PC-9 (cell line): ENCODE data around the gene ERBB4.

ENCODE experiments used
- EZH2 ChIP-seq: fragments of 200-600 bp; sonication (generic); IDR thresholded peaks from 2 replicates; pipeline ENCODE4 v1.8.0; 2017; ENCODE audit warnings: antibody characterized with exemption, low read depth
- TF ChIP-seq, protein P1 (sequence below): fragments of 200-600 bp; sonication (generic); conservative IDR thresholded peaks from 2 replicates; pipeline ENCODE4 v1.6.1; 2017; ENCODE audit warnings: mixed run types, antibody characterized with exemption, mild to moderate bottlenecking, moderate library complexity

DNA sequence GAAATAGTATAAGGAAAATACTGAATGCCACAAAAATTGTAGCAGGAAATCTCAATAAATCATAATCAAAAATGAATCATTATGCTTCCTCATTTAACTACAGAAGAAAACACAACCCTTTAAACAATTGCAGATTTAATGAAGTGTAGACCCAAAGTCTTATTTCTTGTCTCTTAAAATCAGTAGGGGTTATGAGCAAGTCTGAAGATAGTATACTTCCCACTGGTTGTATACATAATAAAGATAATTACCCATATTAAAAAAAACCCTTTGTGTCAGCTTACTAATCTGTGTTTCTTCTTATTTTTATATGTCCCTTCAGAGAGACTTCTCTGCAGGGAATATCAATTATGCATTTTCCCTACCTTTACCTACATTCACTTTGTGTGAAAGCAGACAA, 504.7 kb downstream of the ERBB4 start:
- TF ChIP-seq, protein P1, sequence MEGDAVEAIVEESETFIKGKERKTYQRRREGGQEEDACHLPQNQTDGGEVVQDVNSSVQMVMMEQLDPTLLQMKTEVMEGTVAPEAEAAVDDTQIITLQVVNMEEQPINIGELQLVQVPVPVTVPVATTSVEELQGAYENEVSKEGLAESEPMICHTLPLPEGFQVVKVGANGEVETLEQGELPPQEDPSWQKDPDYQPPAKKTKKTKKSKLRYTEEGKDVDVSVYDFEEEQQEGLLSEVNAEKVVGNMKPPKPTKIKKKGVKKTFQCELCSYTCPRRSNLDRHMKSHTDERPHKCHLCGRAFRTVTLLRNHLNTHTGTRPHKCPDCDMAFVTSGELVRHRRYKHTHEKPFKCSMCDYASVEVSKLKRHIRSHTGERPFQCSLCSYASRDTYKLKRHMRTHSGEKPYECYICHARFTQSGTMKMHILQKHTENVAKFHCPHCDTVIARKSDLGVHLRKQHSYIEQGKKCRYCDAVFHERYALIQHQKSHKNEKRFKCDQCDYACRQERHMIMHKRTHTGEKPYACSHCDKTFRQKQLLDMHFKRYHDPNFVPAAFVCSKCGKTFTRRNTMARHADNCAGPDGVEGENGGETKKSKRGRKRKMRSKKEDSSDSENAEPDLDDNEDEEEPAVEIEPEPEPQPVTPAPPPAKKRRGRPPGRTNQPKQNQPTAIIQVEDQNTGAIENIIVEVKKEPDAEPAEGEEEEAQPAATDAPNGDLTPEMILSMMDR: no peak
- no peak for TF ChIP-seq EZH2
